Measurements from ENCODE around the gene METTL4.

GRCh38 chr18:2540575-2540974 is 30.7 kb downstream of the METTL4 start:
- no peak for TF ChIP-seq TAF1 (IDR thresholded peaks at IDR 0.05; ENCODE audit: low read depth)
- TF ChIP-seq CTCF (IDR thresholded peaks at IDR 0.05; ENCODE audit: poor library complexity, severe bottlenecking): no peak
- no peak for TF ChIP-seq POLR2AphosphoS5 (IDR thresholded peaks at IDR 0.05)
- no peak for TF ChIP-seq RAD21 (conservative IDR thresholded peaks at IDR 0.05)

Measured in neural cell (in vitro differentiated cells).